Measurements from ENCODE around the gene CD34. TPM values are rescaled to one million over a fixed set of nuclear protein-coding genes. Genes with fewer than 3 reads are reported as not detected.

Gene CD34
- polyA plus RNA-seq, 1 experiment, result 1.2 TPM

DNA sequence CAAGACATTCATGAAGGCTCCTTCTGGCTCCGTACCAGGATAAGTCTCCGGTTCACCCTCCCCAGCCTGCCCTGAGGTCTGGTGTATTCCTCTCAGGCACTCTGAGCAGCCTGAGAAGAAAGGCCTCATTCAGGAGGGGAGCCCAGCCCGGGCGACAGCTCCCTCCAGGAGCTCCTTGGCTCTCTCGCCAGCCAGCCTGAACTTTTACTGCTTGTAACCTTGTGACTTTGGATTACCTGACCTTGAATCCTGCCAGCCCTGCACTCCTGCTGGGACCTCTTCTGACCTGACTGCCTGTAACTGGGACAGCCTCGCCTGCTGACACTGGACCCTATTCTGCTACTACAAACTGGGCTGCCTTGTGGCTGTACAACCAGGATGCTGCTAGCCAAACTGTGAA is 65.8 kb downstream of the CD34 start:
- ChIA-PET POLR2A (no interaction called here), CTCF (no interaction called here)
- H3K4me3 ChIP-seq (ENCODE audit: low read depth, low read length), result no peak overlapping the region
- DNase-seq (ENCODE audit: low read depth), result no peak
- TF ChIP-seq, protein P1, sequence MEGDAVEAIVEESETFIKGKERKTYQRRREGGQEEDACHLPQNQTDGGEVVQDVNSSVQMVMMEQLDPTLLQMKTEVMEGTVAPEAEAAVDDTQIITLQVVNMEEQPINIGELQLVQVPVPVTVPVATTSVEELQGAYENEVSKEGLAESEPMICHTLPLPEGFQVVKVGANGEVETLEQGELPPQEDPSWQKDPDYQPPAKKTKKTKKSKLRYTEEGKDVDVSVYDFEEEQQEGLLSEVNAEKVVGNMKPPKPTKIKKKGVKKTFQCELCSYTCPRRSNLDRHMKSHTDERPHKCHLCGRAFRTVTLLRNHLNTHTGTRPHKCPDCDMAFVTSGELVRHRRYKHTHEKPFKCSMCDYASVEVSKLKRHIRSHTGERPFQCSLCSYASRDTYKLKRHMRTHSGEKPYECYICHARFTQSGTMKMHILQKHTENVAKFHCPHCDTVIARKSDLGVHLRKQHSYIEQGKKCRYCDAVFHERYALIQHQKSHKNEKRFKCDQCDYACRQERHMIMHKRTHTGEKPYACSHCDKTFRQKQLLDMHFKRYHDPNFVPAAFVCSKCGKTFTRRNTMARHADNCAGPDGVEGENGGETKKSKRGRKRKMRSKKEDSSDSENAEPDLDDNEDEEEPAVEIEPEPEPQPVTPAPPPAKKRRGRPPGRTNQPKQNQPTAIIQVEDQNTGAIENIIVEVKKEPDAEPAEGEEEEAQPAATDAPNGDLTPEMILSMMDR (IDR thresholded peaks at IDR 0.05; ENCODE audit: insufficient read depth, low read depth, low read length), result no peak
- H3K27me3 ChIP-seq (ENCODE audit: control insufficient read depth, insufficient read depth, low read length), result no peaks in the 10 kb centered on the region
- peaks cover 3% of the 10 kb centered on the region for H3K36me3 ChIP-seq (ENCODE audit: control insufficient read depth, insufficient read depth, low read length)

DNA sequence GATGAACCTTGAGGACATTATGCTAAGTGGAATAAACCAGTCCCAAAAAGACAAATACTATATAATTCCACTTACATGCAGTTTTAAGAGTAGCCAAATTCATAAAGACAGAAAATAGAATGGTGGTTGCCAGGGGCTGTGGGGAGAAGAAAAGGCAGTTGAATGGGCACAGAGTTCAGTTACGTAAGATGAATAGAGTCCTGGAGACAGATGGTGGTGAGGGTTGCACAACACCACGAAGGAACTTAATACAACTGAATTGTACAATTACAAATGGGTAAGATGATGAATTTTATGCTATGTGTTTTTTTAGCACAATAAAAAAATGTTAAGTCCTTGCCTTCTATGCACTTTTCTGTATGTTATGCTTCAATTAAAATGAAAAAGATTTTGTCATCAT is 66.6 kb downstream of the CD34 start:
- peaks cover 4% of the 10 kb centered on the region for H3K36me3 ChIP-seq (ENCODE audit: control insufficient read depth, insufficient read depth, low read length)
- no peak for DNase-seq (ENCODE audit: low read depth)
- H3K27me3 ChIP-seq (ENCODE audit: control insufficient read depth, insufficient read depth, low read length), result no peaks in the 10 kb centered on the region
- H3K4me3 ChIP-seq (ENCODE audit: low read depth, low read length), result no peak overlapping the region
- ChIA-PET POLR2A (no interaction called here), CTCF (no interaction called here)
- TF ChIP-seq, protein P1 (IDR thresholded peaks at IDR 0.05; ENCODE audit: insufficient read depth, low read depth, low read length), result no peak

DNA sequence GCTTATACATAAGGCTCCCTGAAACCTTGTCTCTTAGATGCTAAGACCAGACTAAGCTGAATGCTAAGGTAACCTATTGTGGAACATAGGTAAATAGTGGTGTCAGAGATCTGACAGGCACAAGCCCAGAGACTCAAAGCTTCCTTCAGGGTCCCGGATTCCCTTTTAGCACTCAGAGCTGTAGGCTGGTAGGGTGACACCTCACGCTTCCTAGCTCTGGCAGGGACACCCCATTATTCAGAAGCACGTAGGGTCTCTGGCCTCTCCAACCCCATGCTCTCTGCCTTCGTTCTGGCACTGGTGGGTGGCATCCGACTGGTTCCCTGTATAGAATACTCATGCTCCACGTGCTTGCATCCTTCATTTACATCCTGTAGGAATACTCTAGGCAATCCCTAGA is 68.4 kb downstream of the CD34 start:
- TF ChIP-seq, protein P1 (IDR thresholded peaks at IDR 0.05; ENCODE audit: insufficient read depth, low read depth, low read length), result no peak
- no peak for DNase-seq (ENCODE audit: low read depth)
- peaks cover 6% of the 10 kb centered on the region for H3K36me3 ChIP-seq (ENCODE audit: control insufficient read depth, insufficient read depth, low read length)
- H3K4me3 ChIP-seq (ENCODE audit: low read depth, low read length), result no peak overlapping the region
- ChIA-PET CTCF (interaction anchor here (0.8 to 2.7 kb wide), 6 partner anchors 9 to 45 kb away, joined by 3 to 15 read pairs (median 4); no protein-coding TSS in a partner anchor), POLR2A (interaction anchor here (0.6 kb wide), 1 partner anchor 1569 kb away, joined by 3 read pairs; no protein-coding TSS in a partner anchor)
- H3K27me3 ChIP-seq (ENCODE audit: control insufficient read depth, insufficient read depth, low read length), result no peaks in the 10 kb centered on the region

DNA sequence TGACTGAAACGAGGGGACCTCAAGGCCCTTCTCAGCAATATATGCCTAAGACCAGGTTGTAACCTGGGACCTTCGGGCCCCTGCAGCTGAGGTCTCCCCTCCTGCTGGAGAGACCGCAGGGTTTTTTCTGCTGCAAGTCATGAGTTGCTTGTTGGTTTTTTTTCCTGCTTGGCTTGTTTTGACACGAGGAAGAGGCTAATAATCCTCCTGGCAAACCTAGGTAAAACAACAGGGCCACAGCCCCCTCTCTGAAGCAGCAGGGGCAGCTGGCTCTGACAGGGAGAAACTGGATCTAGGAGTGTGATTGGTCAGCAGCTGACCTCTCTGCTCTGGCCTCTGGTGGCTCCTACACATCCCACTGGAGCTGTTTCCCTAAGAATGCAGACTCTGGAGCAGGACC is 69.0 kb downstream of the CD34 start:
- CTCF ChIA-PET, result interaction anchor here (0.8 to 2.7 kb wide), 4 partner anchors 9 to 45 kb away, joined by 4 to 15 read pairs (median 6); no protein-coding TSS in a partner anchor

DNA sequence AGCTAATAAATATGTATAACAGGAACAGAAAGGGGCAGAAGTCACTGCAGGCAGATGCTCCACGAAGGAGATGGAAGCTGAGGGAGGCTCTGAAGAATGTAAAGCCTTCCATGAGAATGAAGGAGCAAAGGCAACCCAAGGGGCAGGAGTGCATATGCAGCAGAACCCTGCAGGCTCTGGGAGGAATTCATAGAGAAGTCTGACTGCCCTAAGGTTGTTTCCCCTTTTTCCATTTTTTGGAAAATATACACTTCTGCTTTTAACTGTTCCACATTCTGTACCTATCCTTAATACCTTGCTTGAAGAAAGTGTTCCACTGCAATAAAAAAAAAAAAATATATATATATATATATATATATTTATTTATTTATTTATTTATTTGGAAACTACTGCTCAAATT is 69.6 kb downstream of the CD34 start:
- POLR2A ChIA-PET, result no interaction called here
- Histone ChIP-seq H3K27me3 (ENCODE audit: control insufficient read depth, insufficient read depth, low read length) (no peaks in the 10 kb centered on the region), H3K36me3 (ENCODE audit: control insufficient read depth, insufficient read depth, low read length) (peaks cover 6% of the 10 kb centered on the region), H3K4me3 (ENCODE audit: low read depth, low read length) (no peak overlapping the region)
- DNase-seq (ENCODE audit: low read depth), result no peak
- TF ChIP-seq, protein P1 (IDR thresholded peaks at IDR 0.05; ENCODE audit: insufficient read depth, low read depth, low read length), result no peak
- CTCF ChIA-PET, result interaction anchor here (0.8 to 20.7 kb wide), 3 partner anchors 12 to 31 kb away, joined by 3 to 332 read pairs (median 15); no protein-coding TSS in a partner anchor

More for the DNA sequence above, 69.0 kb downstream of the CD34 start:
- TF ChIP-seq, protein P1 (IDR thresholded peaks at IDR 0.05; ENCODE audit: insufficient read depth, low read depth, low read length), result no peak
- no peak for DNase-seq (ENCODE audit: low read depth)
- POLR2A ChIA-PET, result no interaction called here
- H3K36me3 ChIP-seq (ENCODE audit: control insufficient read depth, insufficient read depth, low read length), result peaks cover 6% of the 10 kb centered on the region
- no peaks in the 10 kb centered on the region for H3K27me3 ChIP-seq (ENCODE audit: control insufficient read depth, insufficient read depth, low read length)
- no peak overlapping the region for H3K4me3 ChIP-seq (ENCODE audit: low read depth, low read length)
